ENCODE results near the gene TSGA10IP.

The TSGA10IP gene

GRCh38 chr11:66008468-66009101 is 63.3 kb downstream of the TSGA10IP start:
- no peak for DNase-seq

Data from stimulated activated CD4-positive, alpha-beta T cell treated with anti-CD3 and anti-CD28 coated beads, Interleukin-12 subunit alpha, Interleukin-12 subunit beta, amount 100 ng/mL, for 4 hours (primary cell).